CD4-positive, alpha-beta T cell treated with Interferon alpha-2 for 1 hour (primary cell): ENCODE results near the gene C12orf76.
"Not testable (repeated sequence)": the region's sequence is repeated elsewhere in the genome, so short reads cannot be mapped to it uniquely, and the experiment has no call there.

Experiments used
- DNase-seq, 2 donors: peaks; one replicate each; pipeline ENCODE4 v3.0.0-alpha.2; 2020 to 2022

The C12orf76 gene

DNA sequence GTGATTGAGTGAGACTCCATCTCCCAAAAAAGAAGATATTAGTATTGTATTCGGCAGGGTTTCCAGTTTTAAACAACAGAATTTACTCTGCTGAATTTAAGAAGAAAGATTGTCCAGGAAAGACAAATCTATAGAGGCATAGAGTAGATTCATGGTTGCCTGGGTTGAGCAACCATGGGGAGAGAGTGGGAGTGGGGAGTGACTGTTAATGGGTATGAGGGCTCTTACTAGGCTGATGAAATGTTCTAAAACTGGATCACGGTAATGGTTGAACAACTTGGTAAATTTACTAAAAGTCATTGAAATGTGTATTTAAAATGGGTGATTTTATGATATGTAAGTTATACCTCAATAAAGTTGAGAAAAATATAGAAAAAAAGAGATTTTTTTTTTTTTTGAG, 13.9 kb upstream of the C12orf76 start:
- DNase-seq = no peak

DNA sequence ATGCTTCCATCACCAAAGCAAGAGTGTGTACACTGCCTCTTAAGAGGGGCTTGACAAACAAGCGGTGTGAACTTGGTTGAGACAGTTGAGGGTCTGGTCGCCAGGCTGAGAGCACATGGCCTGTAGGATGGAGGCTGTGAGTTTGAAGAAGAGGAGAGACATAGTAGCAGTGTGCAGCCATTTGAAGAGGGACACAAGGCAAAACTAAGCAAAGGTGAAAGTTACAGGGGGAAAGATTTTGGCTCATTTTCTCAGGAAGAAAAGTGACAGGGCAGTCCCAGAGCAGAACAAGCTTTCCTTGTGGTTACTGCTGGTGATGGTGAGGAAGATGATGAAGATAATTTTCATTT, 11.3 kb upstream of the C12orf76 start:
- DNase-seq = no peak

DNA sequence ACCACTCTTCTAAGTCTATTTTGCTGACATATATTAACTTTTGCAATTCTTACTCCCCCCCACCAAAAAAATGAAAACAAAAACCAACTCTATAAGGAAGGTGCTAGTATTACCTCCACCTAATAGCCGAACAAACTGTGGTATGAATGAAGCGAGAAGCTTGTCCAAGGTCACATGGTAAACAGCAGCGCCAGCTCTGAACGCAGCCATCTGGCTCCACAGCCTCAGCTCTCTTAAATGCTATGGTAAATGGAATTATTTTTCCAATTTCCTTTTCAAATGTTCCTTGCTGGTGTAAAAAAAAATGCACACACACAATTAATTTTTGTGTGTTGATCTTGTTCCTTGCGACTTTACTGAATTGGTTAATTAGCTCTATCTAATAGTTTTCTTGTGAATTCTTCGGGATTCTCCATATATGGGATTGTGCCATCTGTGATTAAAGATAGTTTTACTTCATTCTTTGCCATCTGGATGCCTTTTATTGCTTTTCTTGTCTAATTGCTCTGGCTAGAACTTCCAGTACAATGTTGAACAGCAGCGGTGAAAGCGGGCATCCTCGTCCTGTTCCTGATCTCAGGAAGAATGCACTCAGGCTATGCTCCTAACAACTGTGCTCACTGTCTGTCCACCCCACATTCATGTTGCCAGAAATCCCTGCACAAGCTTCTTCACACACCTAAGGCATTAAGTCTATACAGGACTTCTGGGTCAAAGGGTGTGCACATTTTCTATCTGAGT, 10.7 kb upstream of the C12orf76 start:
- no peak for DNase-seq

DNA sequence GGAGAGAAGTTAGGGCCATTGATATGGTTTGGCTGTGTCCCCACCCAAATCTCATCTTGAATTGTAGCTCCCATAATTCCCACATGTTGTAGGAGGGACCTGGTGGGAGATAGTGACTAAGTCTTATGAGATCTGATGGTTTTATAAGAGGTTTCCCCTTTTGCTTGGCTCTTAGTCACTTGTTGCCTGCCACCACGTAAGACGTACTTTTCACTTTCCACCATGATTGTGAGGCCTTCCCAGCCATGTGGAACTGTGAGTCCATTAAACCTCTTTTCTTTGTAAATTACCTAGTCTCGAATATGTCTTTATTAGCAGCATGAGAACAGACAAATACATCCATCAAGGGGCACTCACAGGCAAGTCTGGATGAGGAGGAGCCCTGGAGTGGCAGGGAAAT, 8.3 kb upstream of the C12orf76 start:
- not testable (repeated sequence) for DNase-seq

DNA sequence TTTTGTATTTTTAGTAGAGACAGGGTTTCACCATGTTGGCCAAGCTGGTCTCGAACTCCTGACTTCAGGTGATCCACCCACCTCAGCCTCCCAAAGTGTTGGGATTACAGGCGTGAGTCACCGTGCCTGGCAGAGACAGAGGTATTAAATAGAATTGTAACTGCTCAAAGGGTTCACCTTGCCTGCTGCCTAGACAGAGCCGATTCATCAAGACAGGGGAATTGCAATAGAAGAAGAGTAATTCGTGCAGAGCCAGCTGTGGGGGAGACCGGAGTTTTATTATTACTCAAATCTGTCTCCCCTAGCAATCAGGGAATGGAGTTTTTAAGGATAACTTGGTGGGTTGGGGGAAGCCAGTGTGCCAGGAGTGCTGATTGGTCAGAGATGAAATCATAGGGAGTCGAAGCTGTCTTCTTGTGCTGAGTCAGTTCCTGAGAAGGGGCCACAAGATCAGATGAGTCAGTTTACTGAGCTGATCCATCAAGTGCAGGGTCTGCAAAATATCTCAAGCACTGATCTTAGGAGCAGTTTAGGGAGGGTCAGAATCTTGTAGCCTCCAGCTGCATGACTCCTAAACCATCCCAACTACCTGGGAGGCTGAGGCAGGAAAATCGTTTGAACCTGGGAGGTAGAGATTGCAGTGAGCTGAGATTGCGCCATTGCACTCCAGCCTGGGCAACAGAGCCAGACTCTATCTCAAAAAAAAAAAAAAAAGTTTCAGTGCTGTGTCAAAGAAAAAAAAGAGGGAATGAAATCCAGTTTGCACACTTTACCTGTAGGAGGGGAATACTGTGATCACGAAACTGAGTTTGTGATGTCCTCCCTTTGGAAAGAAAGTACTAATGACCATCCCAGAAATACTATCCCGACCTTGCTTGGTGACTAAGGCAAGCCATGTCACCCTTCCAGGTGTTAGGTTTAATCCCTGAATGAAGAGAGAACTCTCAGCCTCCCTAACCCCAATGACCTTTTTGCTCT, 7.3 kb upstream of the C12orf76 start:
- peak in 1 of 2 donors; percentile 6 for DNase-seq

DNA sequence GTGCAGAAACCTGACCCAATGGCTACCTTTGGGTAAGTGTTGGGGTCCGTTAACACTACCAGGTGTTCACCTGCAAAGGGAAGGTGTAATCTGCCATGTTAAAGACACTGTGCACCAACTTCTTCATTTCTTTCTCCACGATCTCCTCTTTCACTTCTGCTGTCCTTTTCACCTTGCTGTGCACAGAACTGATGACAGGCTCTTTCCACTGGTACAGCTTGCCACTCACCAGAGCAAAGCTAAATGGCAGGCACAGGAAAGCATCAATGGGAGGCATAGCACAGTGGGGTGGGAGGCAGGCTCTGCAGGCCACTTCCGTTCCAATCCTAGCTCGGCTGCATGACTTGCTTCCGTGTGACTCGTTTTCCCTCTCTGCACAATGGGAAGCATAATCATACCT, 2.6 kb upstream of the C12orf76 start:
- DNase-seq = no peak

DNA sequence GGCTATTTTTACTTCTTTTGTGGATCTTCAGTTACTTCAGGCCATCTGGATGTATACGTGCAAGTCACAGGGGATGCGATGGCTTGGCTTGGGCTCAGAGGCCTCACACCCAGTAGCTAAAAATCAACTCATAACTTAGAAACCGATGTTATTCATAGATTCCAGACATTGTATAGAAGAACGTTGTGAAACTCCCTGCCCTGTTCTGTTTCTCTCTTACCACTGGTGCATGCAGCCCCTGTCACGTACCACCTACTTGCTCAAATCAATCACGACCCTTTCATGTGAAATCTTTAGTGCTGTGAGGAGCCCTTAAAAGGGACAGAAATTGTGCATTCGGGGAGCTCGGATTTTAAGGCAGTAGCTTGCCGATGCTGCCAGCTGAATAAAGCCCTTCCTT, 1.3 kb upstream of the C12orf76 start:
- DNase-seq = not testable (repeated sequence)

DNA sequence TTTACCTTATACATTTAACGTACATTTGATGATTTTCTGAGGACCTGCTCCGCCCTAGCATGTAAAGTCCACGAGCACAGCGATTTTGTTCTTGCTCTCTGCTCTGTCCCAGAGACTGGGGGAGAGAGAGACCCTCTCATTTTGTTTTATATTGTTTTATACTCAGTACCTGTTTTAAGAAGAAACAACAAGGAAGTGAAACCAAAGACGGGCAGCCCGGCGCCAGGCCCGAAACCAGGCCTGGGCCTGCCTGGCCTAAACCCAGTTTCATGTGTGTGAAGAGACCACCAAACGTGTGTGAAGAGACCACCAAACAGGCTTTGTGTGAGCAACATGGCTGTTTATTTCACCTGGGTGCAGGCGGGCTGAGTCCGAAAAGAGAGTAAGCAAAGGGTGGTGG, 712 bp upstream of the C12orf76 start:
- peak; percentile 14 to 48 for DNase-seq

DNA sequence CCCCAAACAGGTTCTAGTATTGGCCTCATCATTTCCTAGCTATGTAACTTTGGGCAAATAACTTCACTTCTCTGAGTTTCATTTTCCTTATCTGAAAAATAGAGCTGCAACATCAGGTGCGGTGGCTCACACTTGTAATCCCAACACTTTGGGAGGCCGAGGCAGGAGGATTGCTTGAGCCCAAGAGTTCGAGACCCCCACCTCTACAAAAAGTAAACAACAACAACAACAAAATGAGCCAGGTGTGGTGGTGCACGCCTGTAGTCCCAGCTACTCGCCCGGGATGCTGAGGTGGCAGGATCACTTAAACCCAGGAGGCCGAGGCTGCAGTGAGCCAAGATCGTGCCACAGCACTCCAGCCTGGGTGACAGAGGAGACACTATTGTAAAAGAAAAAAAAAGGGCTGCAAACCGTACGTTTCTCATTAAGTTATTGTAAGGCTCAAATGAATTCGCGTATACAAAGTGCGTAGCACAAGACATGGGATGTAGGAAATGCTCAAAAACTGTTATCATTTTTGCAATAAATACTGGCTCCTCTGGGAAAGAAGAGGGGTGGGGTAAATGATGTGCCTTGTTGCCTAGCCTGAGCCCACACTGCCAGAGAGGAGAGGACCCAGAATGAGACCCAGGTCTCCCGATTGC, 903 bp downstream of the C12orf76 start:
- no peak for DNase-seq

DNA sequence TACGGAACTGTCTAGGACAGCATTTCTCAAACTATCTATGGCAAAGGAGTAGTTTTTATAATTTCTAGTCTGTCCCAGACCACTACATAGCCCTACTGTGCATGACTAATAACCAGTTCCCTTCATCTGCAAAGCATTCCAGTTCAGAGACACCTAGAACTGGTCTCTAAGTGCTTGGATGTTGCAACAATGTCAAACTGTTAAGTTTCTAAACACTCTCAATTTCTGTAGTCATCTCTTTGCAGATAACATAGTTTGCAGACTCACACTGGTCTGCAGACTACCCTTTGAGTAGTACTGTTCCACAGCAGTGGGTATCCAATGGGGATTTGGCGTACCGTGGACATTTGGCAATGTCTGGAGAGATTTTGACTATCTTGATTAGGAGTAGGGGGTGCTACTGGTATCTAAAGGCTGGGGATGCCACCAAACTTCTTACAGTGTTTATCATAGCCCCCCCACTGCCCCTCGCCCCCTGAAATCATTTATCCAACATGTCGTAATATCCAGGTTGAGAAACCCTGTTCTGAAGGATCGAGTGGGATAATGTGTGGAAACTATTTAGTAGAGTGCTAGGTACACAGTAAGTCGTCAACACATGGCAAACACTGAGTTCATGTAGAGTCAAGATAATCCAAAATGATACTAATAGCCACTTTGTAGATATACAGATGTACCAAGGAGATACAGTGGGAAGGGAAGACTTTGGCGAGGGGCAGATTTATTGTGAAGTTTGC, 1.7 kb downstream of the C12orf76 start:
- no peak for DNase-seq

DNA sequence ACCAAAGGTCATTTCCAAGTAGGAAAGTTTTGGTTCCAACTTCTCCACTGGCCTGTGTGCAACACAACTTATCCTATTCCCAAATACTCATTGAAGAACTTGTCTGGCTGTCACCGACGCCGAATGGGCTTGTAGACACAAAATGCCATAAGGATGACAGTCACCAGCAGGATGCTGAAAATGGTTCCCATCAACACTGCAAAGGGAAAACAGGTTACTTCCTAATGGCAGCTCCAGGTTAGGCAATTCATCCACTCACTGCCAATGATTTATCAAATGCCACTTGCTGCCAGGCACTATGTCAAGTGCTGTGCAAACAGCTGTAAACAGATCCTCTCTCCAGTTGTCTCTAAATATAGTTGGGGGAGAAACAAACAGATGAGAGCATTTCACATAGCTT, 6.1 kb downstream of the C12orf76 start:
- DNase-seq = no peak

DNA sequence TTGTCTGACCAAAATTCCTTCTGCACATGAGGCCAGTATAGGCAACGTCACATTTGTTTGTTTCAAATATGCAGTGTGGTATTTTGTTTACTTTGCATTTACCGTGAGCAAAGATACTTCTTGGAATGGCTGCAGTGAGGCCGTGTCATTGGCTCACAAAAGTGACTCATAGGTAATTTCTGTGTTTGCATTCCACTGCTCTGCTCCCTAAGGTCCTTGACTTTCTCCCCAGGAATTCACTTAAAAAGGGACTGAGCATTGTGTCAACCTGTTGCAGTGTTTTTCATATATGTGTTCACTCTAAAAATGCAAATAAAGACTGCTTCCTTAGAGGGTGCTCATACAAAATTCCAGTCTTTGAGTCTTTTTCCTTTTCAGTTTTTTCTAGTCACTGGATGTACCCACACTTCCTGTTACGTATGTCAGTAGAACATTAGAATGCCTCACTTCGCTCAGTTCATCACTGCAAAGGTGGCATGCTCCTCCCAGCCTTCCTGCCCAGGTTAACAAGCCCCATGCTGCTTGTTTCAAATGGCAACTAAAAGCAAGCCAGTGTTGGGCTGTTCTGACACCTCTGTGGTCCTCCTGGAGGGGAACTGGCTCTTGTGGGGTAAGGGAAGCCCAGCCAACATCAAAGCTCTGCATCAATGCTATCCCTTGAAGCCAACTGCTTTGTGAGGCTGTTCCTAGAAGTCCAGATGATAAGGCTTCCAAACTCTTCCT, 9.1 kb downstream of the C12orf76 start:
- DNase-seq = peak in 1 of 2 donors; percentile 53

DNA sequence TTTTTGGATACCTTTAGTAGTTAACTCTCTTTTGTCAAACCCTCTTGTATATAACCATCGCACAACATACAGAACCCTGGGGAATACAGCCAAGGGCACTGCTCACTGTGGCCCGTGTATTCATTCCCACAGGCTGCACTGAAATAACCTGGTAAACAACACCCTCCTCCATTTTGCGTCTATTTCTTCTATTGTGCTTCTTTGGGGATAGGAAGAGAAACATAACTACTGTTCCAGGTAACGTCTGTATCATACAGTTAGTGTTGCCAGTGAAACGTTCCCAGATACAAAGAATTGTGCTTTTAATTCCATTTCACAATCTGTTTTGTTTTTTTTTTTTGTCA, 9.6 kb downstream of the C12orf76 start:
- DNase-seq = no peak

DNA sequence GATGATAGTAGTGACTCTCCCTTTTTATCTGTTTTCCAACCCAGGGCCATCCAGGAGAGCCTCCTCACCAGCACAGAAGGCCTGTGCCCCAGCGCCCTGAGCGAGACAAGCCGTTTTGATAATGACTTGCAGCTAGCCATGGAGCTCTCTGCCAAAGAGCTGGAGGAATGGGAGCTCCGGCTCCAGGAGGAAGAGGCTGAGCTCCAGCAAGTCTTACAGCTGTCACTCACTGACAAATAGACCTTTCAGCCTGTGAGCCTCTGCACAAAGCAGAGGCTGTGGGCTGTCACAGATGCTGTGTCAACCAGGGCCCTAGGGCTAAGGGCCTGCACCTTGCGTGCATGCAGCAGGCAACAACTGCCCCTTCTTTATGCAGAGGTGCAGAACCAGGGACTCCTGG, 11.0 kb downstream of the C12orf76 start:
- DNase-seq = no peak

DNA sequence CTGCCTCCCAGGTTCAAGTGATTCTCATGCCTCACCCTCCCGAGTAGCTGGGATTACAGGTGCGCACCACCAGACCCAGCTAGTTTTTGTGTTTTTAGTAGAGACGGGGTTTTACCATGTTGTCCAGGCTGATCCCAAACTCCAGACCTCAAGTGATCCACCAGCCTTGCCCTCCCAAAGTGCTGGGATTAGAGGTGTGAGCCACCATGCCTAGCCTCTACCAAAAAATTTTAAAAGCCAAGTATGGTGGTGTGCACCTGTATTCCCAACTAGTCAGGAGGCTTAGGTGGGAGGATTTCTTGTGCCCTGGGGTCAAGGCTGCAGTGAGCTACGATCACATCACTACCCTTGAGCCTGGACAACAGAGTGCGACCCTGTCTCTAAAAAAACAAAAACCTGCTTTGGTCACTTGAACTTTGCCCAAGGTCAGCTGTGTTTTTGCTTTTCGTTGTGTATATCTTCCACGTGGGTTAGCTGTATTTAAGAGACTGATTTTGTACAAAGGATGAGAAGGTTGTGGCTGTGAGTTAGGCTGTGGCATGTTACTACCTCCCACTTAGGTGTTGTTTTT, 12.7 kb downstream of the C12orf76 start:
- DNase-seq = no peak

DNA sequence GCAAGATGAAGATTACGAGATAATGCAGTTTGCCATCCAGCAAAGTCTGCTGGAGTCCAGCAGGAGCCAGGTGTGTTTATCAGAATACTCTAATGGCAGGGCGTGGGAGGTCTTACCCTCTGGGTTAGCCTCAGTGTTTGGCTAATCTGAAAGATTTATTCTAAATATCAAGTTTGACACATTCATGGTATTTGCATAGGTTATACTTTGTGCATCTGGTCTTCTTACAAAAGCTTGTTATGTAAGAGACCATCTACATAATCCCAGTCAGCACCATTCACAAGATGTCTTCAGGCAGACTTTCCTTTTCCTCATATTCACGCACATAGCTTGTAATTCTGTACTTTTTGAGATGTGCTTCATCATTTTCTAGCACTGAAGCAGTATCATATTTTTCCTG, 14.4 kb downstream of the C12orf76 start:
- no peak for DNase-seq

DNA sequence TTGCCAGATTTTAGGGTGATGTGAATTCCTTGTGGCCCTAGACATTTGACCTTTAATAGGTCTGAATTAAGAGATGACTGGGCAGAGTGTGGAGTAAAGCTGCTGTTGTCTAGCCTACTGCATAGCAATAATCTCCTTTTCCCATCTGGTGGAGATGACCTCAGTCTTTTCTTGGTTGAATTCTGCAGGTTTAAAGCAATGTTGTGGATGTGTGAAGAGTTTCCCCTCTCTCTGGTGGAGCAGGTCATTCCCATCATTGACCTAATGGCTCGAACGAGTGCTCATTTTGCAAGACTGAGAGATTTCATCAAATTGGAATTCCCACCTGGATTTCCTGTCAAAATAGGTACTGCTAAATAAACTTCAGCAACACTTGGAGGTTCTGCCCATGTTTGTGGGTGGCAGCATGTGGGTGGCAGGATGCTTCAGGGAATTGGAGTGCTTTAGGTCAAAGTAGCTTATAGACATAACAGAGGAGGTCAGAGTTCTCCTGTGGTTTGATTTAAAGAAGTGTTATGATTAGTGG, 19.0 kb downstream of the C12orf76 start:
- no peak for DNase-seq

DNA sequence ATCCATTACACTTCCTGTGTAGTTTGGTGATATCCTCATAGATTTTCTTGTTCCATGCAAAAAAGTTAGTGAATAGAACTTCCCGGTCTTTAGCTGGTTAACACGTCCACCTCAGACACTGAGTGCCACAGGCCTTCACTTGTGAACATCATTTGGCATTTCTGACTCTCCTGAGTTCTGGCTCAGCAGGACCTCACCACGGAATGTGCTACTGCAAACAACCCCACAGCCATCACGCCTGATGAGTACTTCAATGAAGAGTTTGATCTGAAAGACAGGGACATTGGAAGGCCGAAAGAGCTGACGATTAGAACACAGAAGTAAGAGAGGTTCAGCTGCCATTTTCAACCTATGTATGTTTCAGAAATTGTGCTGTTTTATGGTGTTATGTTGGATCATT, 20.0 kb downstream of the C12orf76 start:
- no peak for DNase-seq

DNA sequence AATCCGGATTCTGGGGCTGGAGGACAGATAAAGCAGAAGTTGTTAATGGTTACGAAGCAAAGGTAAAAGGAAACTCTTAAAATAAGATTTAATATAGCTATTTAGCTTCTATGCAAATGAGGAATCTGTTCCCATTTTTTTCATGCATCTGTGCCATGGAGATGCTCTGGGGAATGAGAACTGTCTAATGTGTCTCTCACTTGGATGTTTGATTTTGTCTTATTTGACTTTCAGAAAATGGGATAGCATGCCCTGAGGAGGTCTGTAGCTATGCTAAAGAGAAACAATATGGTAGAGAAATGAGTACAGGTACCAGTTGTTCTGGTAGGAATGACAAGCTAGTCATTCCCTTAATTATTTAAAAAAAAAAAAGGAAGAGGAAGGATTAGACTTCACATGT, 24.3 kb downstream of the C12orf76 start:
- no peak for DNase-seq

DNA sequence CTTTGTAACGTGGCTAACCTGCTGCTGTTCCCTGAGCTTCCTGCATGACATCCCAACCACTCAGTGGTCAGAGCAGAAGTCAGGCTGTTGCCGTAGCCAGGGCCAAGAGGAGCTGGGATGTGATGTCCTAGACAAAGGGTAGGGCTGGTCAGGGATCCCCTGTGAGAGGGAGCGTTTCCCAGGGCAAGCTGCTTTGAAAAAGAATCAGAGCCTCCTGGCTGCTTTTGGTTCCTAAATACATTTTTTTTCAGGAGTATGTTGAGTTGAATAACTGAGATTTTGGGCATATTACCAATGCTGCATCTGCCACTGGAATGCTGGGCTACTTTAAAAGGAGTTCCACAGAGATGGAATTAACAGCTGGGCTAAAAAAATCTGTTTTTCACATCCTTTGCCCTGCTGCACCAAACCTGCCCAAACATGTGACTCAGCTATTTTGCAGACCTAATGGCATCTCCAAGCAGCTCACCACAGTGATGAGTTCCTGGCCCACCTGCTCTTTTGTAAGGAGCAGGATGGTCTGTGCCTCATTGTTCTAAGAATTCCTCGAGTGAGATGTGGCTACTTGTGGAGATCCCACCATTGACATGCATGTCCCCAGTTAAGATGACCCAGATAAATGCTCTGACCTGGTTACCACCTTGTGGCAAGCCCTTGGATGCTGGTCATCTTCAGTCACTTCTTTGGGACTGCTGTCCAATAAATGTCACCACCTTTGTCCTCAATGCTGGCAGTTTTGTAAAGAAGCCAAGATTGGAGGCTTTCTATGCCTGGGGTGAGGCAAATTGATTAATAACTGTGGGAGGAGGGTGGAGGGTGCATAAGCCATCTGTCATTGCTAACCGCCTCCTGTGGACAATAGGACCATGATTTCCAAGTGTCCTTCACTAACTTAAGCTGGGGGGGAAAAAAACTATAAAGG, 25.0 kb downstream of the C12orf76 start:
- no peak for DNase-seq

DNA sequence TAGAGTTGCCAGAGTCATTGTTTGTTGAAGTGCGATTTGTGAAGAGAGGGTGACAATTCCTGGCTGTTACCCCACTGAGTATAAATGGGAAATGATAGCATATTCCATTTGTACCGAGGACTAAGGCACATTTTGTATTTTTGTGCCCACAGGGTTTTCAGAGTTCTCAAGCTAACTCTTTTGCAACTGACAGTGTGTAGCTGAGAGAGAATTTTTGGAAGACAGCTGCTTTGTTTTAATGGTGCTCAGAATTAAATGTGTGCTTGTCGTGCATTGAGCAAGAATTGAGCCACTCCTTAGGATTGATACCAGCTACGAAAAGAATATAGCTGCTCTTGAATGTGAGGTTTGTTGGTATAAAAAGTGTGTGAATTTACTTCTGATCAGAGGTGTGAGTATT, 27.4 kb downstream of the C12orf76 start:
- DNase-seq = no peak
